HepG2 (cell line): ENCODE results near the gene CAMK2D. TPM values are rescaled to one million over a fixed set of nuclear protein-coding genes. Genes with fewer than 3 reads are reported as not detected.

Experiments
- ATAC-seq: fragments of 200-7000 bp; cut with Tn5 transposase; 3 replicates; pipeline ENCODE4 v1.9.1; 2020; ENCODE audit warnings: mild to moderate bottlenecking, moderate library complexity
- BruUV-seq: library from RNA; stranded (reverse); fragments of 400-500 nt; replicated peaks from 2 replicates; lab custom pipeline; 2021; lab: Mats Ljungman, UMichigan
- CTCF ChIA-PET: fragments of 300-600 bp; formaldehyde crosslinking; extraction: SDS; loops from one replicate; lab custom pipeline; 2021; ENCODE audit warnings: low total read pairs, inconsistent platforms, low intra/inter-chr PET ratio; lab: Yijun Ruan, JAX
- POLR2A ChIA-PET: fragments of 350-600 bp; sonication (Branson Sonifier 250); formaldehyde crosslinking; loops from one replicate; lab custom pipeline; 2020; ENCODE audit warnings: antibody characterized with exemption, inconsistent platforms; lab: Yijun Ruan, JAX
- DNase-seq: peaks from one replicate; pipeline ENCODE4 v3.0.0-alpha.2; 2015; ENCODE audit warnings: low spot score
- FAIRE-seq: peaks from 3 replicates; lab custom pipeline; 2011; peaks lifted over from hg19 to GRCh38; lab: Jason Lieb, UNC
- H2AFZ ChIP-seq: one replicate; pipeline ENCODE4 v1.6.1; 2011; ENCODE audit warnings: low read length, inconsistent platforms
- H3K27ac ChIP-seq: fragments of 300-600 bp; 3 replicates; pipeline ENCODE4 v1.8.0; 2011; ENCODE audit warnings: mixed run types, mild to moderate bottlenecking, mixed read lengths, low read length, inconsistent platforms; ENCODE audit not compliant: insufficient read depth; ENCODE audit errors: extremely low read length
- H3K27me3 ChIP-seq, 2 experiments: fragments of 200-600 bp in 1 of 2; 2 replicates in 1 of 2; 3 replicates in 1 of 2; pipeline versions ENCODE4 v1.6.0 to v1.8.0; 2011; ENCODE audit warnings: low read length in 2 of 2, mild to moderate bottlenecking in 2 of 2, moderate library complexity in 2 of 2, inconsistent platforms in 1 of 2; ENCODE audit not compliant: insufficient read depth in 2 of 2, control insufficient read depth in 1 of 2
- H3K36me3 ChIP-seq, 2 experiments: fragments of 200-600 bp in 1 of 2; replicated peaks in 1 of 2; 2 replicates in 1 of 2; 3 replicates in 1 of 2; pipeline versions ENCODE4 v1.5.1 to v1.8.0; 2011; ENCODE audit warnings: low read length in 2 of 2, inconsistent platforms in 1 of 2; ENCODE audit not compliant: insufficient read depth in 2 of 2, control insufficient read depth in 1 of 2
- H3K4me1 ChIP-seq: 2 replicates; pipeline ENCODE4 v1.5.1; 2012; ENCODE audit warnings: low read length, inconsistent platforms; ENCODE audit not compliant: insufficient read depth
- H3K4me2 ChIP-seq: 2 replicates; pipeline ENCODE4 v1.6.0; 2011; ENCODE audit warnings: low read depth, low read length, inconsistent platforms
- H3K4me3 ChIP-seq, 3 experiments: fragments of 200-600 bp in 1 of 3; sonication (generic), shearing (Covaris generic) in 1 of 3; replicated peaks in 1 of 3; 2 replicates each; pipeline ENCODE4 v1.5.1; 2011 to 2016; ENCODE audit warnings: low read length in 3 of 3, inconsistent platforms in 2 of 3, low read depth in 2 of 3, mild to moderate bottlenecking in 2 of 3, control low read depth in 1 of 3, mixed read lengths in 1 of 3; ENCODE audit not compliant: insufficient read depth in 1 of 3
- H3K79me2 ChIP-seq: one replicate; pipeline ENCODE4 v1.6.1; 2011; ENCODE audit warnings: low read length, inconsistent platforms; ENCODE audit not compliant: insufficient read depth
- H3K9ac ChIP-seq: 2 replicates; pipeline ENCODE4 v1.6.0; 2011; ENCODE audit warnings: mild to moderate bottlenecking, low read depth, low read length, inconsistent platforms; ENCODE audit not compliant: insufficient read depth
- H3K9me3 ChIP-seq: 2 replicates; pipeline ENCODE4 v1.5.1; 2012; ENCODE audit warnings: mild to moderate bottlenecking, low read length
- H4K20me1 ChIP-seq: 2 replicates; pipeline ENCODE4 v1.6.0; 2011; ENCODE audit warnings: inconsistent platforms, mild to moderate bottlenecking, low read length, moderate library complexity; ENCODE audit not compliant: insufficient read depth
- MAFK ChIP-seq, 2 experiments: IDR thresholded peaks in 1 of 2; conservative IDR thresholded peaks in 1 of 2; 2 replicates each; pipeline ENCODE4 v1.6.1; 2011; ENCODE audit warnings: improper control_type of control experiment in 2 of 2, low read length in 2 of 2
- TBP ChIP-seq: sonication (generic); formaldehyde crosslinking; IDR thresholded peaks from 2 replicates; pipeline ENCODE4 v1.5.0; 2020; ENCODE audit warnings: missing genetic modification reagents
- ZNF460 ChIP-seq: sonication (generic); formaldehyde crosslinking; IDR thresholded peaks from 2 replicates; pipeline ENCODE4 v1.5.1; 2020; ENCODE audit warnings: missing genetic modification reagents, mild to moderate bottlenecking, borderline replicate concordance
- WGBS: methylation state at CpG from one replicate; pipeline ENCODE4 v1.1.6; 2017; ENCODE audit warnings: low lambda C conversion rate; 5-methylcytosine and 5-hydroxymethylcytosine counted together
- in situ Hi-C: cut with HindIII; loops from 2 replicates; pipeline ENCODE4 v1.10.0; 2017; ENCODE audit warnings: low pct_unique_long_range_greater_than_20kb; ENCODE audit not compliant: extremely low pct_ligation_motif_present
- intact Hi-C: fragments of 100-400 bp; cut with micrococcal nuclease; formaldehyde crosslinking; loops from one replicate; pipeline ENCODE4 v1.10.0; 2022; ENCODE audit not compliant: unreplicated experiment
- polyA plus RNA-seq, 8 experiments: library from polyadenylated mRNA; depleted of rRNA in 3 of 8; stranded (reverse) in 7 of 8; unstranded in 1 of 8; fragments of >200 nt; fragmentation: Illumina TruSeq in 4 of 8; extraction: Trizol in 4 of 8; gene quantifications; 2 replicates each; pipeline versions ENCODE4 v1.2.1 to v1.2.3, GENCODE V29; 2011 to 2016; ENCODE audit warnings: low read depth in 4 of 8, missing spikeins in 1 of 8, mixed read lengths in 1 of 8; ENCODE audit not compliant: insufficient read depth in 1 of 8
- total RNA-seq, 5 experiments: library from RNA; depleted of rRNA; stranded (reverse); fragments of >200 nt; fragmentation: Illumina TruSeq; extraction: Trizol; gene quantifications; 2 replicates each; pipeline ENCODE4 v1.2.3, GENCODE V29; 2016; ENCODE audit warnings: low read depth in 1 of 5

The CAMK2D gene
- total and polyA plus RNA-seq, 2 of the 13 experiments (the other 11 are each of a cell fraction or from before 2014, with no cell fraction given), result 18.0 to 65.4 TPM

GRCh38 chr4:113588895-113589668, 172.5 kb downstream of the CAMK2D start:
- Histone ChIP-seq H4K20me1 (no peaks in the 10 kb centered on the region; the same call in 1 of the 2 replicates), H3K36me3 (peaks cover 0 to 5% of the 10 kb centered on the region in 2 experiments; a peak in 1 of 5 replicates), H3K79me2 (no peaks in the 10 kb centered on the region), H3K9ac (no peak overlapping the region), H3K4me3 (no peak overlapping the region), H3K4me2 (no peak overlapping the region), H2AFZ (no peak overlapping the region), H3K27me3 (no peaks in the 10 kb centered on the region), H3K9me3 (no peaks in the 10 kb centered on the region), H3K27ac (no peak overlapping the region), H3K4me1 (no peaks in the 10 kb centered on the region)
- FAIRE-seq (no peak), DNase-seq (no peak), ATAC-seq (no peak)
- ChIA-PET POLR2A (no interaction called here), CTCF (no interaction called here)
- in situ Hi-C loops, result no loop called here
- 97% methylated on average over 4 of the region's 4 CpGs for WGBS
- no peak for TF ChIP-seq TBP (CRISPR knock-in tag)
- intact Hi-C loops, result no loop called here
- BruUV-seq, result no TSS peak

DNA sequence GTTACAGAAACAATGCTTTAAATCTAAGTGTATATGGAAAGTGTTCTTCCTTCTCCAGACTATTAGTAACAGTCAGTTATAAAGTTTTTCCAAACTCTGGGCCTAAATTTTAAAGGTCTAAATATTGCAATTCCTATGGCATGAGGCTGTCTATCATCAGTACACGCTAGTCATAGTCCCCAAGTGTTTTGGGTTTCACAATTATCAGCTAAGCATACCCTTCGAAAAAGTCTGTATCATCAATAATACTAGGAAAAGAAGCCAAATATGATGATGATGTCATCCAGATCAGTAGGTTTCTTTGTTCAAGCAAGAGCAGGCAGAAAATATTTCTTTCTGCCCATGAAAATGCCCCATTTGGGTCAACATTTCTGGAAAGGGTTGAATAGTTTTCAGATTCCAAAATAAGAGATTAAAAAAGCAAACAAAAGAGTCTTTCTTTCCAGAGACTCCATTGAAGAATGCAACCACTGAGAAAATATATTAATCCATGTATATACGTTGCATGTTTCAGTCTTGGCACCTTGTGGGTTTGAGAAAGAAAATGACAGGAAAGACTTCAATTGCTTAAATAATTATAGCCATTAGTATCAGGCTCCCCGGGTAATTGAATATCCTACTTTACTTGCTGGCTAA, 173.8 kb downstream of the CAMK2D start:
- ATAC-seq, result no peak
- CTCF ChIA-PET, result no interaction called here
- BruUV-seq, result no TSS peak

More for the DNA sequence above, 173.8 kb downstream of the CAMK2D start:
- Histone ChIP-seq H3K36me3 (peaks cover 0 to 5% of the 10 kb centered on the region in 2 experiments; a peak in 2 of 5 replicates), H3K4me1 (no peaks in the 10 kb centered on the region), H3K27ac (no peak overlapping the region)
- FAIRE-seq, result no peak
- TF ChIP-seq MAFK (conservative IDR thresholded peaks at IDR 0.05 in 1 of 2, IDR thresholded peaks at IDR 0.05 in 1 of 2; ENCODE audit: low read length in 2 of 2), result peak in 1 of 2 experiments; percentile 36; a peak in 1 of 4 replicates
- TF ChIP-seq ZNF460 (CRISPR knock-in tag), result no peak
- TF ChIP-seq, all 625 proteins: peak for 1
- intact Hi-C loops, result no loop called here
- POLR2A ChIA-PET, result no interaction called here
- H4K20me1 ChIP-seq, result no peaks in the 10 kb centered on the region; the same call in 1 of the 2 replicates
- H2AFZ ChIP-seq, result no peak overlapping the region
- H3K79me2 ChIP-seq, result no peaks in the 10 kb centered on the region
- no peaks in the 10 kb centered on the region for H3K9me3 ChIP-seq
- no peak for DNase-seq
- no peak overlapping the region for H3K4me3 ChIP-seq
- WGBS, result 73% methylated on average over 4 of the region's 4 CpGs
- no peak overlapping the region for H3K9ac ChIP-seq
- in situ Hi-C loops, result no loop called here
- H3K27me3 ChIP-seq, result no peaks in the 10 kb centered on the region
- no peak overlapping the region for H3K4me2 ChIP-seq
